Neural cell (in vitro differentiated cells): ENCODE data around the gene AP1M1.

Experiments
- EP300 ChIP-seq: fragments of 450-650 bp; conservative IDR thresholded peaks from 2 replicates; pipeline ENCODE4 v1.6.1; 2014; ENCODE audit warnings: antibody characterized with exemption, mild to moderate bottlenecking, moderate library complexity; ENCODE audit not compliant: poor library complexity, severe bottlenecking
- EZH2 ChIP-seq: fragments of 200-600, 300-800 bp; shearing (Covaris generic), sonication (generic); IDR thresholded peaks from 2 replicates; pipeline ENCODE4 v1.6.1; 2014; ENCODE audit warnings: antibody characterized with exemption, low read length, borderline replicate concordance, mild to moderate bottlenecking; ENCODE audit not compliant: insufficient read depth, poor library complexity, severe bottlenecking
- MXI1 ChIP-seq: fragments of 450-650 bp; conservative IDR thresholded peaks from 2 replicates; pipeline ENCODE4 v1.6.1; 2014; ENCODE audit warnings: antibody characterized with exemption, mild to moderate bottlenecking; ENCODE audit not compliant: poor library complexity, severe bottlenecking
- POLR2AphosphoS5 ChIP-seq: IDR thresholded peaks from 2 replicates; pipeline ENCODE4 v1.6.1; 2012
- TAF1 ChIP-seq: IDR thresholded peaks from 2 replicates; pipeline ENCODE4 v1.6.1; 2012; ENCODE audit warnings: low read depth
- TF ChIP-seq, protein P1 (sequence below): fragments of 450-650 bp; IDR thresholded peaks from 2 replicates; pipeline ENCODE4 v1.5.1; 2014; ENCODE audit warnings: antibody characterized with exemption, mild to moderate bottlenecking, moderate library complexity; ENCODE audit not compliant: poor library complexity, severe bottlenecking
- TF ChIP-seq, protein P2 (sequence below): IDR thresholded peaks from 2 replicates; pipeline ENCODE4 v1.6.1; 2012; ENCODE audit warnings: borderline replicate concordance

DNA sequence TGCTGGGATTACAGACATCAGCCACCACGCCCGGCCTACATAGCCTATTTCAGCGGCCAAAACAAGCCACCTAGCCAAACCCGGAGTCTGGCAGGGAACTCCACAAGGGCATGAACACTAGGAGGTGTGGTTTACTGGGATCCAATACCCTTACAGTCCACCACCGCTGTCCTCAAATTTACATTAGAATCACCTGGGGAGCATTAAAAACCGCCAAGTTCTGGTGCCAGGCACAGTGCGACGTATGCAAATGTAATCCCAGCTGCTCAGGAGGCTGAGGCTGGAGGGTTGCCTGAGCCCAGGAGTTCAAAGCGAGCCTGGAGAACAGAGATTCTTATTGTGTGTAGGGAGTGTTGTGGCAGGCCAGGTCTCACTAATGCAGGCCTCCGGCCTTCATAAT lies 4.2 kb upstream of the AP1M1 start:
- TF ChIP-seq POLR2AphosphoS5, result no peak
- TF ChIP-seq, protein P1, sequence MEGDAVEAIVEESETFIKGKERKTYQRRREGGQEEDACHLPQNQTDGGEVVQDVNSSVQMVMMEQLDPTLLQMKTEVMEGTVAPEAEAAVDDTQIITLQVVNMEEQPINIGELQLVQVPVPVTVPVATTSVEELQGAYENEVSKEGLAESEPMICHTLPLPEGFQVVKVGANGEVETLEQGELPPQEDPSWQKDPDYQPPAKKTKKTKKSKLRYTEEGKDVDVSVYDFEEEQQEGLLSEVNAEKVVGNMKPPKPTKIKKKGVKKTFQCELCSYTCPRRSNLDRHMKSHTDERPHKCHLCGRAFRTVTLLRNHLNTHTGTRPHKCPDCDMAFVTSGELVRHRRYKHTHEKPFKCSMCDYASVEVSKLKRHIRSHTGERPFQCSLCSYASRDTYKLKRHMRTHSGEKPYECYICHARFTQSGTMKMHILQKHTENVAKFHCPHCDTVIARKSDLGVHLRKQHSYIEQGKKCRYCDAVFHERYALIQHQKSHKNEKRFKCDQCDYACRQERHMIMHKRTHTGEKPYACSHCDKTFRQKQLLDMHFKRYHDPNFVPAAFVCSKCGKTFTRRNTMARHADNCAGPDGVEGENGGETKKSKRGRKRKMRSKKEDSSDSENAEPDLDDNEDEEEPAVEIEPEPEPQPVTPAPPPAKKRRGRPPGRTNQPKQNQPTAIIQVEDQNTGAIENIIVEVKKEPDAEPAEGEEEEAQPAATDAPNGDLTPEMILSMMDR, result no peak
- TF ChIP-seq EZH2, result no peak
- TF ChIP-seq TAF1, result no peak
- no peak for TF ChIP-seq MXI1
- no peak for TF ChIP-seq EP300
- TF ChIP-seq, protein P2, sequence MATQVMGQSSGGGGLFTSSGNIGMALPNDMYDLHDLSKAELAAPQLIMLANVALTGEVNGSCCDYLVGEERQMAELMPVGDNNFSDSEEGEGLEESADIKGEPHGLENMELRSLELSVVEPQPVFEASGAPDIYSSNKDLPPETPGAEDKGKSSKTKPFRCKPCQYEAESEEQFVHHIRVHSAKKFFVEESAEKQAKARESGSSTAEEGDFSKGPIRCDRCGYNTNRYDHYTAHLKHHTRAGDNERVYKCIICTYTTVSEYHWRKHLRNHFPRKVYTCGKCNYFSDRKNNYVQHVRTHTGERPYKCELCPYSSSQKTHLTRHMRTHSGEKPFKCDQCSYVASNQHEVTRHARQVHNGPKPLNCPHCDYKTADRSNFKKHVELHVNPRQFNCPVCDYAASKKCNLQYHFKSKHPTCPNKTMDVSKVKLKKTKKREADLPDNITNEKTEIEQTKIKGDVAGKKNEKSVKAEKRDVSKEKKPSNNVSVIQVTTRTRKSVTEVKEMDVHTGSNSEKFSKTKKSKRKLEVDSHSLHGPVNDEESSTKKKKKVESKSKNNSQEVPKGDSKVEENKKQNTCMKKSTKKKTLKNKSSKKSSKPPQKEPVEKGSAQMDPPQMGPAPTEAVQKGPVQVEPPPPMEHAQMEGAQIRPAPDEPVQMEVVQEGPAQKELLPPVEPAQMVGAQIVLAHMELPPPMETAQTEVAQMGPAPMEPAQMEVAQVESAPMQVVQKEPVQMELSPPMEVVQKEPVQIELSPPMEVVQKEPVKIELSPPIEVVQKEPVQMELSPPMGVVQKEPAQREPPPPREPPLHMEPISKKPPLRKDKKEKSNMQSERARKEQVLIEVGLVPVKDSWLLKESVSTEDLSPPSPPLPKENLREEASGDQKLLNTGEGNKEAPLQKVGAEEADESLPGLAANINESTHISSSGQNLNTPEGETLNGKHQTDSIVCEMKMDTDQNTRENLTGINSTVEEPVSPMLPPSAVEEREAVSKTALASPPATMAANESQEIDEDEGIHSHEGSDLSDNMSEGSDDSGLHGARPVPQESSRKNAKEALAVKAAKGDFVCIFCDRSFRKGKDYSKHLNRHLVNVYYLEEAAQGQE, result no peak
